Glutamatergic neuron (in vitro differentiated cells): ENCODE results near the gene STK39. TPM values are rescaled to one million over a fixed set of nuclear protein-coding genes. Genes with fewer than 3 reads are reported as not detected.
A peak's percentile ranks its signal among the peaks of the same experiment; 100 is the strongest.

Experiments
- DNase-seq: peaks from one replicate; pipeline ENCODE4 v3.0.0; 2022
- H3K27ac Mint-ChIP-seq: one replicate; pipeline ENCODE4 v1.8.0; 2020; ENCODE audit warnings: mild to moderate bottlenecking, mixed read lengths, inconsistent platforms; ENCODE audit not compliant: unreplicated experiment
- H3K27me3 Mint-ChIP-seq: one replicate; pipeline ENCODE4 v1.8.0; 2020; ENCODE audit warnings: mild to moderate bottlenecking, moderate library complexity, mixed read lengths, inconsistent platforms; ENCODE audit not compliant: unreplicated experiment
- H3K36me3 Mint-ChIP-seq: one replicate; pipeline ENCODE4 v1.8.0; 2020; ENCODE audit warnings: mild to moderate bottlenecking, mixed read lengths, inconsistent platforms; ENCODE audit not compliant: unreplicated experiment
- H3K4me1 Mint-ChIP-seq: one replicate; pipeline ENCODE4 v1.8.0; 2020; ENCODE audit warnings: mild to moderate bottlenecking, low read depth, mixed read lengths, inconsistent platforms; ENCODE audit not compliant: unreplicated experiment
- H3K4me3 Mint-ChIP-seq: one replicate; pipeline ENCODE4 v1.8.0; 2020; ENCODE audit warnings: mild to moderate bottlenecking, mixed read lengths, inconsistent platforms; ENCODE audit not compliant: unreplicated experiment
- H3K9me3 Mint-ChIP-seq: one replicate; pipeline ENCODE4 v1.8.0; 2020; ENCODE audit warnings: mild to moderate bottlenecking, moderate library complexity, mixed read lengths, inconsistent platforms; ENCODE audit not compliant: unreplicated experiment
- total RNA-seq: library from RNA; stranded (reverse); fragmentation: NEBNext Ultra II Directional; extraction: Animal tissue kit (Norgen Biotek cat#: 25700); gene quantifications from one replicate; pipeline ENCODE4 v1.2.1, GENCODE V29; 2021; ENCODE audit not compliant: unreplicated experiment
- TF ChIP-seq, protein P1 (sequence below): fragments of 200-600 bp; sonication (generic); IDR thresholded peaks from one replicate; pipeline ENCODE4 v1.5.0; 2021; ENCODE audit not compliant: partially characterized antibody, unreplicated experiment

Gene STK39
- total RNA-seq, 1 donor from 2014 or later: 35.9 TPM

DNA sequence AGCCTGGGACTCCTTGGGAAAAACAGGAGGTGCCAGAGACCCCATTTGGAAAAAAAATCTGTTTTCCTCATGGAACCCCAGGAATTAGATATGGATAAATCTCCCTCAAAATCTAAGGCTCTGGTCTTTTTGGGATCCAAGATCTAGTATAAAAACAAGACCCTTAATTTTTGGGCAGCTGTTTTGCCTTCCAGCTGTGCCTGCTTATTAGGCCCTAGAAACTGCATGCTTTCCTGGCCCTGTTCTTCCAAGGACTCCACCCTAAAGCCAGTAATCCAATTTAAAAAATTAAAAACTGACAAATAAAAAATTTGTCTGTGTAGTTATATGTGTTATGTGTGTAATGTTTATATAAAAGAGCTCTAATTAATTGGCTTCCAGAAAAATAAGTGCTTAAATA is 274.6 kb downstream of the STK39 start:
- peaks cover 51% of the 10 kb centered on the region for H3K36me3 Mint-ChIP-seq
- peaks cover 4% of the 10 kb centered on the region for H3K27me3 Mint-ChIP-seq
- H3K4me3 Mint-ChIP-seq: no peak overlapping the region

DNA sequence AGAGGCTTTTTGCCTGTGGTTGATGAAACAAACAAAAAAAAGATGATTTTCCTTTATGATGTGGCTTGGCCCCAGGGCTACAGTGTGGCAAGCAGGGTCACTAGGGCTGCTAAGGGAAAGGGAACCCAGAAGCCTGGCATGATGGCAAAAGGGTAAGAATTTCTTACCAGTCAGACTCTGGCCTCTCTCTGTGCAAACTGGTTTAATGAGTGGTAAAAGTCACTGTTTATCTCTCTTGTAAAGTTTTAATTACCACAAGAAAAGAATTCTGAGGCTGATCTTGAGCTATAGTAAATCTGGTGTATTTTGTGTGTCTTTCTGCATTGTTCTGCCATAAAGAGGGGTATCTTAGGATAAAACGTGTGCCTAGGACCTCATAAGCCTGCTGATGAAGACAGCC is 275.4 kb downstream of the STK39 start:
- H3K36me3 Mint-ChIP-seq: peaks cover 48% of the 10 kb centered on the region
- H3K9me3 Mint-ChIP-seq: peaks cover 23% of the 10 kb centered on the region
- no peak overlapping the region for H3K27ac Mint-ChIP-seq
- H3K27me3 Mint-ChIP-seq: peaks cover 1% of the 10 kb centered on the region
- no peaks in the 10 kb centered on the region for H3K4me1 Mint-ChIP-seq
- DNase-seq: no peak
- TF ChIP-seq, protein P1, sequence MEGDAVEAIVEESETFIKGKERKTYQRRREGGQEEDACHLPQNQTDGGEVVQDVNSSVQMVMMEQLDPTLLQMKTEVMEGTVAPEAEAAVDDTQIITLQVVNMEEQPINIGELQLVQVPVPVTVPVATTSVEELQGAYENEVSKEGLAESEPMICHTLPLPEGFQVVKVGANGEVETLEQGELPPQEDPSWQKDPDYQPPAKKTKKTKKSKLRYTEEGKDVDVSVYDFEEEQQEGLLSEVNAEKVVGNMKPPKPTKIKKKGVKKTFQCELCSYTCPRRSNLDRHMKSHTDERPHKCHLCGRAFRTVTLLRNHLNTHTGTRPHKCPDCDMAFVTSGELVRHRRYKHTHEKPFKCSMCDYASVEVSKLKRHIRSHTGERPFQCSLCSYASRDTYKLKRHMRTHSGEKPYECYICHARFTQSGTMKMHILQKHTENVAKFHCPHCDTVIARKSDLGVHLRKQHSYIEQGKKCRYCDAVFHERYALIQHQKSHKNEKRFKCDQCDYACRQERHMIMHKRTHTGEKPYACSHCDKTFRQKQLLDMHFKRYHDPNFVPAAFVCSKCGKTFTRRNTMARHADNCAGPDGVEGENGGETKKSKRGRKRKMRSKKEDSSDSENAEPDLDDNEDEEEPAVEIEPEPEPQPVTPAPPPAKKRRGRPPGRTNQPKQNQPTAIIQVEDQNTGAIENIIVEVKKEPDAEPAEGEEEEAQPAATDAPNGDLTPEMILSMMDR: no peak
- no peak overlapping the region for H3K4me3 Mint-ChIP-seq

More for the DNA sequence above, 274.6 kb downstream of the STK39 start:
- Mint-ChIP-seq H3K9me3 (peaks cover 23% of the 10 kb centered on the region), H3K27ac (no peak overlapping the region), H3K4me1 (no peaks in the 10 kb centered on the region)
- TF ChIP-seq, protein P1: no peak
- peak; percentile 58 for DNase-seq

DNA sequence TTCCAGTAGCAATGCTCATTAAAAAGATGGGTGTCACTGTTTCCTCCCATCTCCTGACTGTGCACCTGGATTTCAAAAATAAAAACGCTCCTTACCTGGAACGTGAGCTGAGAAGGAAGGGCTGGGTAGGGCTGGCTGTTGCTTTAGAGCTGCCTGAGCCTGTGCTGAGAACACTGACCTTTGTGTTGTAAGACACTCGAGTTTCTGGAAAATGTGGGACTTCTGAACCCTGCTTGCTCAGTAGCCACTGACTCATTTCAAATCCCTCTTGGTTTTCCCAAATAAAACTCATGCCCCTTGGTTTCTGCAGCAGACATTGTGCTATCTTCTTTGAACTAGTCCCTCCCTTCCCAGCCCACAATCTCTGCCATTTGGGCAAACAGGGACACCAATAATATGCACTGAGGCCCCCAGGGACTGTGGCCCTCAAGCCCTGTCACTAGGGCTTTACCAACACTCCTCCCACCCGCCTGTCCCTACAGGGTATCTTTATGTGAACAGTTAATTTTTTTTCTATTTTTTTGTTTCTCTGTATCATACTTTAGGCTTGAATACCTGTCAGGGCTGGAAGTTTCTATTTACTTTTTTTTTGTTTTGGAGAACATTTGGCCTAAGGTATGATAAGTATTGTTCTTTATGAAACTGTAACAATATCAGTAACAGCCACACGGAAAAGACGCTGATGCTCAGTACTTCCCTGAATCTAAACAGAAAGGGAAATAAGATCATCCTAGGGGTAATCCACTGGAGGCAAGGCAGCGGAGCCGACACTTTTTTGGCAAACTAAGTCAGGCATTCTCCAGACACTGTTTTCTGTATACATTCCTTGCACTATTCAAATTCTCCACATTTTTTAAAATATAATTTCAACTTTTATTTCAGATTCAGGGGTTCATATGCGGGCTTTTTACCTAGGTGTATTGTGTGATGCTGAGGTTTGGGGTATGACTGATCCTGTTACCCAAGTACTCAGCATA is 280.2 kb downstream of the STK39 start:
- Mint-ChIP-seq H3K36me3 (peaks cover 33% of the 10 kb centered on the region), H3K27me3 (peaks cover 1% of the 10 kb centered on the region), H3K4me3 (no peak overlapping the region), H3K27ac (no peak overlapping the region), H3K9me3 (peaks cover 19% of the 10 kb centered on the region), H3K4me1 (peaks cover 2% of the 10 kb centered on the region)
- no peak for DNase-seq
- TF ChIP-seq, protein P1: no peak

DNA sequence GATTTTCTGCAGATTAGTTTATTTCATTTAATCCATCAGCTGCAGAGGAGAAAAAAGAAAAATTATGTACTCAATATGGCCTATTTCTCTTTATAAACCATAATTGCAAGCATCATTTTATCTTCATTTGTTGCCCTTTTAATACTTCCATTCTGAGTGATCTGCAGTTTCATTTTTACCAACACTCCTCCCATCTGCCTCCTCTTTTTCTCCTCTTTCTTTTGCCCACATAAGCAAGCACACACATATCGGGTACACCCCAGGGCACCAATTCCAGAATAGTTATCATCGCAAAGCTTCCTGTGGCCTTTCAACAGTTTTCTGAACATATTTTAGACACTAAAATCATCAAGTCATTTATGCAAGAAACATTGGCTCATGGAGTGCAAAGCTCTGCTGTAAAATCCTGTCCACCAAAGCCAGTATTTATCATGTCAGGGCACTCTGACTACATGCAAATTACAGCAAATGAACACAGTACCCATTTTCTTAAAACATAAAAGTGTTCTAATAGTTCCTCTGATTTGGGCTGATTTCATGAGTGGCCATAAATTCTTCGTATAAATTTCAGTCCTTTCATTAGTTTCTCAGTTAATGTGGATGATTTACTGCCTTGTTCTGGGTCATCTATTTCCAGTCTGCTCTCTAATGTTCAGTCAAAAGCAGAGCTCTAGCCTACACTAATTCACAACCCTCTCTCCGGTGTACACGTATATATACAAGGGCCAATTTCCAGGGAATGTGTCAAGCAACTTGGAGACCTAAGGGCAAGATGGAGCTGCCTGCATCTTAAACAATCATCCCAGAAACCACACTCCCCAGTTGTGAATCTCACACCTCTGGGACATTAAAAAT is 281.3 kb downstream of the STK39 start:
- Mint-ChIP-seq H3K4me3 (no peak overlapping the region), H3K36me3 (peaks cover 22% of the 10 kb centered on the region), H3K27me3 (no peaks in the 10 kb centered on the region), H3K4me1 (peaks cover 5% of the 10 kb centered on the region), H3K27ac (no peak overlapping the region), H3K9me3 (peaks cover 15% of the 10 kb centered on the region)
- DNase-seq: no peak
- TF ChIP-seq, protein P1: no peak
